GM18861 (cell line): ENCODE measurements around the gene BABAM2.
A peak's percentile ranks its signal among the peaks of the same experiment; 100 is the strongest.

Experiments
- ATAC-seq: cut with Tn5 transposase; IDR thresholded peaks from one replicate; pipeline ENCODE4 v1.9.1; 2021; ENCODE audit not compliant: unreplicated experiment

BABAM2 gene

DNA sequence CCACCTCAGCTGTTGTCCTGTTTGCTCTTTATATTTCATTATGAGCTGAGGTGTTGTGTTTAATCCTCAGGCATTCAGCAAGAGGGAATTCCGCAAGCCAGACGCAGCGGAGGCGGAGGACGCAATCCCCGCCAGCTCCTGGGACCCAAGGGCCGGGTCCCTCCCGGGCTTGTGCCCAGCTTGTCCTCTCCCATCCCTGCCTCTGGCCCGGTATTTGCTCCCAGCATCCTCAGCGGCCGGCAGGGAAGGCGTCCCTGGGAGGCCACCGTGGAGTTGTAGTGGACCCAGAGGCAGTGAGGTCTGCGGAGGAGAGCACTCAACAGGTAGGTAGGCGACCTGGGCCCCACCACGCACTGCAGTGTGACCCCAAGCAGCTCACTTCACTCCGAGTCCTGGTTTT, 459.7 kb downstream of the BABAM2 start:
- ATAC-seq, result no peak

DNA sequence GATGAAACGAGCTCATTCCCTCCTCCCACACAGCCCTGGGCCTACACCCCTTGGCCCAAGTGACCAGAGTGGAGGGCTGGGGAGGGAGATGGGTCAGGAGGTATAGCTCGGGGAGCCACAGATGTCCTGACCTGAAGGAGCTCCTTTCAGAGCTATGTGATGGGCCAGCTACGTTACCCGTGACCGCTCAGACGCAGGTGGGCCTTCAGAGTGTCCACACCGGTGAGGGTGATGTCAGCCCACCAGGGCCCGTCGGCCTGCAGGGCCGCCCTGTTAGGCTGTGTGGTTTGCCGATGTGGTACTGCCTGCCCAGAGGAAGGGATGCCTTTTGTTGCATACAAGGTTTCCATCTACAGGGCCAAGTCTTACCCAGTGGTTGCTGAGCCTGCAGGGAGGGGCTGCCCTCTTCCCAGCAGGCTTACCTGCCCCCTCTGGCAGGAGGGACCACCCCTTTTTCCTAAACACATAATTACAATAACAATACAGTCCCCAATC, 460.3 kb downstream of the BABAM2 start:
- ATAC-seq, result no peak

DNA sequence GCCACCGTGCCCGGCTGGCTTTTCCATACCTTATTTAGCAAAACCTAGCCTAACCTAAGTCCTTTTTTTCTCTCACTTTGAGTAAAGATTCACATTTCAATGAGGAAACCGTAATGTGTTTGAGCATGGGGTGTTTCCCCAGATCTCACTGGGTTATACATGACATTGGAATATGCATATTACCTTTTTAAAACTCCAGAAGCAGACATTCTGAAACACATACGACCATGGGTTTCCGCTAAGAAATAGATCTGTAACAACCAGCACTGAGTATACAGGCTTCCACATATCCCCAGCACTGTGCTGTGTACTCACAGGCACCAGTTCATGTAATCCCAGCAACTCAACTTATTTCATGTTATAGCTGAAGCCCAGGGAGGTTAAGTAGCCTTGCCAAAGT, 461.1 kb downstream of the BABAM2 start:
- ATAC-seq, result no peak

DNA sequence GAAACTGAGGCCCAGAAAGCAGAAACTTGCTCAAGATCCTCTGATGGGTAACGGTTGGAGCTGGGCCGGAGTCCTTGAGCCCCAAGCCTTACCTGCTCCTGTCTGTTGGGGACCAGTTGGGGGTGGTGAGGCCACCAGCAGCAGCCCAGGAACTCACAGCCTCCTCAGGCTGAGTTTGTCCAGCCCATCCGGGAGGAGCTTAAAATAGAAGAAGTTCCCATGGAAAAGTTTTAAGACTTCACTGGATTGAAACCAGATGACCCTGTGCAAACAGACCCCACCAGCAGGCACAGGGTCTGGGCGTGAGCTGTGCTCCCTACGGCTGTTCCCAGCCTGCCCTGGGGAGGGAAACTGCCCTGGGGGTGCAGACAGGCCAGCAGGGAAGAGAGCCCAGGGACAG, 461.6 kb downstream of the BABAM2 start:
- ATAC-seq, result no peak

DNA sequence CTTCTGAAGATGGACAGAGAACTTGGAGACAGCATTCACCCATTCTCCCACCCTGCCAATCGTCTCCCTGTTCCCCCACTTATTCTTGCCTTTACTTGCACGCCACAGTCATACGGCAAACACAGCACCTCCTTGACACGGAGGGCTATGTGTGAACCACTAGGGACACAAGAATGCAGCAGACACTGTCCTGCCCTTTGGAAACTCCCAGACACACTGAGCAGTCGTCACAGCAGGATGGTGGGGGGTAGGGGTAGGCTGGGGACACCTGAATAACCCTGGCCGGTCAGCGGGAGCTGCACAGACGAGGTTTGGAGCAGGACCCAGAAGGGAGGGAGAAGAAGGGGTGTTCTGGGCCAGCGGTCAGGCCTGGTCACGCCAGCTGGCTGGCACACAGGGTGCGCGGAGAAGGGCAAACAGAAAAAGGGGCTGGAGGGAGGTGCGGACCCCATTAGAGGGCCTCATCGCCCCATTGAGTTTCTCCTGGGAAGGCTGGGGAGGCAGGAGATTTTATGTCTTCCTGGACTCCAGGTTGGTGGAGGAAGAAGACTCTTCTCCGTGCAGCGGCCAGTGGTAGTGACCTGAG, 462.2 kb downstream of the BABAM2 start:
- no peak for ATAC-seq

DNA sequence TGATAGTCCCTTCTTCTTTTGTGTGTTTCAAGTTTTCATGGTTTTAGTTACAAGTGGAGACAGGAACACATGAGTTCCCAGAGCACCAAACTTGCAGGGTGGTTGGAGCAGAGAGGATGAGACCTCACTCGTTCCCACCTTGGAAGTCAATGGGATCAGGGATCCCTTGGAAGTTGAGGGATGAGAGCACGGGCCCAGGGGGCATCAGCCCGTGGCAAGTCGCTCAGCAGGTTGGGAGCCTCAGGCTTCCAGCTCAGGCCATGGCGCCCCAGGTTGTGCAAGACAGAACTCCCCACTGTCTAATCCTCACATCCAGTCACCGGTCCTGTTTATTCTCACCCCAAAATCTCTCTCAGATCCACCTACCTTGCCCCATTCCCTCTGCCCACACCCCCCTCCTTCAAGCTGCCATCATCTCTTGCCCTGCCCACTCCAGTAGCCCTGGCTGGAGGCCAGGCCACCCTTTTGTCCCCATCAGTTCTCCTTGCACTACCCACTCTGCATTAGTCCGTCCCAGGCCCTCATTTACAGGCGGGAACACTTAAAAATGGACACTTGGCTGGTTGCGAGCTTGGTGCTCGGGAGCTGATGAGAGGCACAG, 464.5 kb downstream of the BABAM2 start:
- ATAC-seq, result no peak

DNA sequence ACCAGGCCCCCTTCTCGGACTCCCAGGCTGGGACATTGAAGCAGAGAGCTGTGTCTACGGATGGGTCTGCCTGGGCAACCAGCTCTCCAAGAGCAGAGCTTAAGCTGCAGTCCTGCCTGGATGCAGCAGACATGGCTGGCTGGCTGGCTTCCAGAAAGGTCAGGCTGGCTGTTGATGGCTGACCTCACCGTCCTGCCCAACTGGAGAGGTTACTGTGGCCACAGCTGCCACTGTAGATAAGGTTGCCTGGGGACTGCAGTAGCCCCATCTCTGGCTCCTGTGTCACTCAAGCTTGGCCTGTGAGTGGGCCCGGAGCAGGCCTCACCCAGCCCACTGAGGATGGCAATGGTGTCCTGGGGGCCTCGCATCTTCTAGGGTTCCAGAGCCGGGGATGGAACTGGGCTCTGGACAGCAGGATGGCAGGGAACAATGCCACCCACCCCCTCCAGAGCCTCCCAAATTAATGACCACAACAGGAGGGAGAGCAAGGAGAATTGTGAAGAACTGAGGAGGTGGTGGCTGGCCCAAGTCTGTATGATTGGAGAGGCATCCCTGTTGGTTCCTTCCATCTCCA, 465.1 kb downstream of the BABAM2 start:
- no peak for ATAC-seq

DNA sequence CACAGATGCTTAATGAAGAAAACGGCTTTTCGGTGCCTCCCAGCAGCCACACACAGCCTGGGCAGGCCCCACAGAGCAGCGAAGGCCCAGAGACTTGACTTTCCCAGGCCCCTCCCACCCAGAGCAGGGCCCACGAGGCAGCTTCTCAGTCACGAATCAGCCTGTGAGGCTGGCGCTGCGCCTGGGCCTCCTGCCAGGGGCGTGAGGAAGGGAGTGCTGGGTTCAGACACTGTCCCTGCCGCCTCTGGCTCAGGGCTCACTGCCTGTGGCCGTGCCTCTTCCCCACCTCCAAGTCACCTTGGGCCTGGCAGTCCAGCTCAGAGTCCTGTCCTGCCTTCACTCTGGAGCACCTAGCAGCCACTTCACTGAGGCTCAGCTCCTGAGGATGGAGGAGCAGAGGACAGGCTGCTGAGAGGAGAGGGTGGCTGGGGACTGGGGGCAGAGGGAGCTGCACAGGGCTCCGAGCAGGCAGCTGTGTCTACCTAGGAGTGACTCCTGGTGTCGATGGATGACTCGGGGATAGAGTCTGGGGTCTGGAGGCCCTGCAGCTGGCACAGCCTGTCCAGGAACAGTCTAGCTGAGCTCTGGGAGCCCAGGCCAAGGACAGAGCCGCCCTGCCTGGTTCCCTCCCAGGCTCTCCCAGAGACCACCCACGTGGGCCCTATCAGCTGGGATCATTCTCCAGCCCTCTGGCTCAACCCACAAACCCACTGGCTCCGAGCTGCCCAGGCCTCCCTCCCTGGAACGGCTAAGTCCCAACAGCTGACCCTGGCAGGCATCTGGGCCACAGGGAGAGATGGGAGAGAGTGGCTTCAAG, 465.8 kb downstream of the BABAM2 start:
- ATAC-seq, result no peak

DNA sequence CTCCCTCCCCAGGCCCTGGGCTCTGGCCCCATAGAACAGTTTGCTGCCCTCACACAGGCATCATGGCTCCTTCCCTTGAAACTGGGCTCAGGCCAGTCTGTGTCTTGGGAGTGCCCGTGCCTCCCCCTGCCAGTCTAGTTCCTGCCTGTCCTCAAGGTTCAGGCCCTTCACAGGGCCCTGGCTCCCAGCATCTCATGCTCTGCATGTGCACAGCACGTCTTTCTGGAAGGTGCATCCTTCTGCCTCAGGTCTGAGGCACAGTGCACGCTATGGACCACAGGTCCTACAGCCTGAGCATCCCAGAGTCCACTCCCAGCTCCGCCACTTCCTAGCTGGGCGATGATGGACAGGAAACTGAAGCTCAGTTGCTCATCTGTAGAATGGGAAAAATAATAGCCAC, 466.5 kb downstream of the BABAM2 start:
- no peak for ATAC-seq

DNA sequence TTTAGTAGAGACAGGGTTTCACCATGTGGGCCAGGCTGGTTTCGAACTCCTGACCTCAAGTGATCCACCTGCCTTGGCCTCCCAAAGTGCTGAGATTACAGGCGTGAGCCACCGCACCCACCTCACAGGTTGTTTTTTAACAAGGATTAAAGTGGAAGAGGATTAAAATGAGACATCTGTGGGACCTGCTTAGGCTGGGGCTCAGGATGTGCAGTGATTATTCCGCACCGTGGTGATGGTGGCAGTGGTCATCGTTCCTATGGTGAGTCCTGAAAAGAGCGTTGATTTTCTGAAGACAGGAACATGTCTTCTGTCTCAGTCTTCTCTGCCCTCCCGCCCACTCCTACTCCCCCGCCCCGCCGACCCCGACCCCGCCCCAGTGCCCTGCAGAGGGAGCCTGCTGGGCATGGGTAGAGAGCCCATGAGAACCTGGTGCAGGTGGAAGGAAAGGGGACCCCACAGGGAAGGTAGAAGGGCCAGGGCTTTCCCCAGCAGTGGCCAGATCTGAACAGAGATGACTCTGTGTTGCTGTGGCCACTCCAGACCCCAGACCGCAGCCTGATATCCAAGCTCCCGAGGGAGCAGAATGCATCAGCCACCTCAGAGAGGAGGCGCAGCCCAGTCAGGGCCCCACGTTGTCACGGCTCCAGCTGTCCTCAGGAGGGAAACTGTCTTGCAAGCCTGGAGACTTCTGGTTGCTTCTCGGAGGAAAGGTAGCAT, 467.6 kb downstream of the BABAM2 start:
- ATAC-seq, result no peak

DNA sequence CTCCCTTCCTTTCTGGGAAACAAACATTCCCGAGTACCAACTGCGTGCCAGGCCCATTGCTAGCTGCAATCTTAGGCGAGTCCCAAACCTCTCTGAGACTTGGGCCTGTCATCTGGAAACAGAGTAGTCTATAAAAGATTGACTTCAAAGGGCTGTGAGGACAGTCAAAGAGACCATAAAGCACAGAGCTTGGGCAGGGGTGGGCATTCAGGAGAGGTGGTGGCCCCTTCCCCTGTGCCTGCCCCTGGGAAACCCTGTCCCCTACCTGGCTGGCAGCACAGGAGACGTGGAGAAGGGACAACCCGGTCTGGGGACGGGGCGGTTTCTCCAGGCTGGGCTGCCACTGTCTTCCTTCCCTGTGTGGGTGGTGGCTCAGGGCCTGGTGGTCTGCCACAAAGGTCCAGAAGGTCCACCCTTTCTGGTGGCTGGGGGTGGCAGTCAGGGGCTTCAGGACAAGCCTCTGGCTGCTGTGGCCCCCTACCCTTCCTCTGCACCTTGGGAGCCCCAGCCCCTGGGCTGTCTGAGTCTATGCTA, 468.2 kb downstream of the BABAM2 start:
- no peak for ATAC-seq

DNA sequence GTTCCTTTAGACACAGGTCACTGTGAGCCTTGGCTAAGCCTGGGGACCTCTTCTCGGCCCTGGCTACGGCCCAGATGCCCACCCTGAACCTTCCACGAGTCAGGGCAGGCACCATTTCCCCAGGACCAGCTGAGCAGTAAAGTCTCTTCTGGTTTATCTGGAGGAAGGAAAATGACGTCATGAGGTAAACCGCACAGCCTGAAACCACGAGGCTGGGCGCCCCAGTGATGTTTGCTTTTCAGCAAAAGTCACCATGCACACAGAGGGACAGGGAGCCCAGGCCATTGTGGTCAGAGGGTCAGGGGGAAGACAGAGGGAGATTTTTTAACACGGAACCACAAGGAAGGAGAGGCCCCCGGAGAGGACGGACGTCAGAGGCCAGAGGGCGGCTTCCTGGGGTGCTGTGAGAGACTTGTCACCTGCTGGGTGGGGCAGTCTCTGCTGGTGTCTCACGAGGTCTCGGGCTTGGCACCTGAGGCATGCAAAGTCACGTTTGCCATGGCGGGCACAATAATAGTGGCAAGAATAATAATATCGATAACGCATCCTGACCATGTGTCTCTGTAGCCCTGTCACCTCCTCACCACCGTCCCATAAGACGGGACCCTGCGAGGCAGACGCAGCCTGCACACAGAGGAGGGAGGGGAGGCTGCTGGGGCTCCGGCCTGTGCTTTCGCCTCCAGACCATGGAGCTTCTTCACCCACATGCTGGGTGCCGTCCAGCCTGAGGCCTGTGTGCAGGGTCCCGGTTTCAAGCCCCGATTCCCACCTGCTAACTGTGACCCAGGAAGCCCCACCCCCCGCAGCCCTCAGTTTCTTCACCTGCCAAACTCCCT, 468.9 kb downstream of the BABAM2 start:
- ATAC-seq, result peak; percentile 71

DNA sequence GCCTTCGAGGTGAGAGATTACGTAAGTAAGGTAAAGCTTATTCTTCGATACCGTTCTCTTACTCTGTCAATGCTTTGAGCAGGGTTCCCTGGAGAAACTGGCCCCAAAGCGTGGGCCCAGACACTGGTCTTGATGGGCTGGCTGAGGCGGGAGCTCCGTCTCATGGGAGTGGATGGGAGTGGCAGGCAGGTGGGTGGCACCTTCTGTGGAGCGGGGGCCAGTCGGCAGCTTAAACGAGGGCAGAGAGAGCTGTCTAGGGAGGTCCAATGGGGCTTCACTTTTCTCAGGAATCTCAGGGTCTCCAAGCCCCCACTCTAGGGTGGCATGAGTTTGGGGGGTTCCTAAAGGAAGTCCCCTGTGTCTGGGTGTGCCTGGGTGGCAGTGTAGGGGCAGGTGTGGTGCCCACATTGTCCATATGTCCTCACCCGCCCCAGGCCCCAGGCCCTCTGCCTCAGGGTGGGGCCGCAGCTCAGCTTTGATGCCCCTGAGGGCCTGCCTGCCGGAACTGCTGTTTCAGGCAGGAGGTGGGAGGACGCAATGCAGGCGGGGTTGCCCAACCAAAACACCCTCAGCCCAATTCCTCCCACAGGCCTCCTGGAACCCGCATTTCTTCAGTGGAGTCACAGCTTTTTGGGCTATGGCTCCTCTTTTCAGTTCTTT, 469.7 kb downstream of the BABAM2 start:
- ATAC-seq, result no peak

DNA sequence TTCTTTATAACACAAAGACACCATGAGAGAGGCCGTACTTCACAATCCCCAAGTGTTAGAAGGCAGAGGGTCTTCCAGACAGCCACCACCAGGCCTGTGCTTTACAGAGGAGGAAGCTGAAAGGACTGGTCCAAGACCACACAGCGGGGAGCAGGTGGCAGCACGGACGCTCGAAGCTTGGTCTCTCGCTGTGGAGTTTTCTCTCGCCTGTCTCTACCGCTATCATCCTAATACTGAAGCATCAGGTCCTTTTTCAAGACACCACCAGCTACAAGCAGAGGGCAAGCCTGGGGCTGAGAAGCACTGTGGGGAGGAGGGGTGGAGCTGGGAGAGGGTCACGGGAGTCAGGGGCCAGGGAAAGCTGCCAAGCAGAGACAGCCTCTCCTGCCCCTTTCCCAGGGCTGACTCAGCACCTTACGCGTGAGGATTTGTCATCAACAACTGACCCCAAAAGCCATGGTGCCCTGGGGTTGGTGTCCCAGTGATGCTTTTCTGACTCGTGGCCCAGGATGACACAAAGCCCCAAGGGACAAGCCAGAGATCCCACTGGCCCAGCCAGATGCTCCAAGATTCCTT, 470.3 kb downstream of the BABAM2 start:
- ATAC-seq, result no peak

DNA sequence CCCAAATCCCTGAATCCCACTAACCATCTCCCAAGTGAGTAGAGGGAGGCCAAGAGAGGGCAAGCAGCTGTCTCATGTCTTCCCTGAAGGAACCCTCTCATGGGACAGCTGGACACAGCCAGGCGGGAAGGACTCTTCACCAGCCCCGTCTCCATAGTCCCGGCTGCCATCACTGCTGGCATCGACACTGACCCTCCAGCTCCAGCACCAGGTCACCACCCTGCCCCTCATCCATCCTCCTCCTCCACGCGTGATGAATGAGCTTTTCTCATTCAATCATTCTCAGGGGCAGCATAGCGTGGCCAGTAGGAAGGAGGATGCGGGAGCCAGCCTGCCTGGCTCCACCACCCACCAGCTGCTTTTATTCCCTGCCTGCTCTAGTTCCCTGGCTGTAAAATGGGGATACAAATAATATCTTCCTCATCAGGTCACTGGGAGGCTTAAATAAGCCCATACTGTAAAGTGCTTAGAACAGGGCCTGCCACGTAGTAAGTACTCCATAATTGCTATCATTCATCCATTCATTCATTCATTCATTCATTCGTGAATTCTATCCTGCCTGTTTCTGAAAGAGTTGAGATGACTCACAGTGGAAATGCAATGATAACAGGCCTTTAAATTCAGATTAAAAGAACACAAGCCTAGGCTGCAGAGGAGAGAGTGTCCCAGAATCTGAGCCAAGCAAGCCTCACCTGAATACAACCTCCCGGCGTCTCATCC, 471.6 kb downstream of the BABAM2 start:
- ATAC-seq, result no peak

DNA sequence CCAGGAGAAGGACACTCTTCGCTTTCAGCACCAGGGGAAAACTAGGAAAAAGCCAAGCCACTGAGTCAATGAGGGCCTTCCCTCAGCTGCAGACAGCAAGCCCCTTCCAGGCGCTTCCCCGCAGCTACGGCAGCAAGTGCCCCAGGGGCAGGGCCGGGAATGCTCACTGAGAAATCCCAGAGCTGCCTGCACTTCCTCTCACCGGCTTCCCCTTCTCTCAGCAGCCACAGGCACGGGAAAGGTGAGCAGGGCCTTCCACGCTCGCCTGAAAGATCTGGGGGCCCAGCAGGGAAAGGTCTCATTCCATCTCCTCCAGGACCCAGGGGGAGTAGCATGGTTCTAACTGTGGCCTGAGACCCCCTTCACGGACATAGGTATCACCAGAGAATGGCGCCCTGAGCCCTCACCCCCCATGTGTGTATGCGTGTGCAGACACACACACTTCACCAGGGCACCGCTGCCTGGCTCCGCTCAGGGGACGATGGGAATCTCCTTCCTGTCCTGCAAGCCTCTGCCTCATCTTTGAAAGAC, 472.5 kb downstream of the BABAM2 start:
- no peak for ATAC-seq

DNA sequence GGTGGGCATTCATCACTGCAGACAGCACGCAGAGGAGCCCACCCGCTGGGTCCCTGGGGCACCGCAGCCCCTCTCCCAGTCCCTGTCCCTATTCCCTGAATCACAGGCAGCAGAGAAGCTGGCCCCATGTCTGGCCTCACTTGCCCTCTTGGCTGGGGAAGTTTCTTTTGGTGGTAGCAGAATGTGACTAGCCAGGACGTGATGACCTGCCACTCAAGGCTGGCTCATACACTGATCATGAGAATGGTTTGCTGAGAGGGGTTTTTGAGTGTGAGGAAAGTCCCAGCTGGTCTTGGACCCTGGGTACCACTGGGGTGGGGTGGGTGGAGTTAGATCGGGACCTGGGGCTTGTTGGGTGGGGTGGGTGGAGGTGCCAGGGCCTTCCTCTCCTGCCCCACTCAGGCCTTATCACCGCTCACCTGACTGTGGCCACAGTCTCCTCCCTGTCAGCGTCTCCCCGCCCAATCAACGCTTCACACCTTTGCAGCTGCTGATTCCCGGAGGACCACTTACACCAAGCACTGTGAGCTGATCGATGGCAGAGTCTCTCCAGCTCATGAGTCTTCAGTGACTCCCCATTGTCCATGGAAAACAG, 473.3 kb downstream of the BABAM2 start:
- ATAC-seq, result no peak

DNA sequence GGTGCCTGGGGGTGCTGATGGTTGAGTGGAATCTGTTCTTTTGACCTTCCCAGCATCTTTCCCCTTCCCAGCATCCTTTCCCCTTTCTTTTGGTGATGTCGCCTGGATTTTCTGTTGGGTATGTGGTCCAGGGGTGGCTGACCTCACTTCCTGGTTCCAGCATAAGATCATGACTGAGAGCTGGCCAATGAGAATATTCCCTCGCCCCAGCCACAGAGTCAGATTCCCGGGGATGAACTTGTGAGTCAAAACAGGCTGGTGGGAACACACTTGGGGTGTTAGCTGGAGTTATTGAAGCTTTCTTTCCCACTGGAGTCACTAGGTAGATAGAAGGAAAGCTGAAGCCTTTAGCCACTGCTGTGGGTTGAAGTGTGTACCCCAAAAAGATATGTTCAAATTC, 474.1 kb downstream of the BABAM2 start:
- no peak for ATAC-seq
